H1 (cell line): ENCODE measurements around the gene ADCY5. TPM values are rescaled to one million over a fixed set of nuclear protein-coding genes. Genes with fewer than 3 reads are reported as not detected.

Experiments
- CTCF ChIA-PET: fragments of 300-600 bp; sonication (Branson Sonifier 250); formaldehyde crosslinking; loops from one replicate; lab custom pipeline; 2021; ENCODE audit not compliant: partially characterized antibody; lab: Charles Lee
- POLR2A ChIA-PET: fragments of 300-600 bp; sonication (Branson Sonifier 250); formaldehyde crosslinking; loops from one replicate; lab custom pipeline; 2021; ENCODE audit warnings: inconsistent platforms; ENCODE audit not compliant: partially characterized antibody; lab: Charles Lee
- DNase-seq, 2 experiments: peaks; one replicate each; pipeline versions ENCODE4 v3.0.0 to v3.0.0-alpha.2; 2010 to 2022; ENCODE audit warnings: low spot score in 2 of 2, low read depth in 1 of 2, mixed read lengths in 1 of 2
- FAIRE-seq: peaks from 2 replicates; lab custom pipeline; 2011; peaks lifted over from hg19 to GRCh38; lab: Jason Lieb, UNC
- H2AFZ ChIP-seq: 2 replicates; pipeline ENCODE4 v1.8.1; 2012; ENCODE audit warnings: low read length, inconsistent platforms
- H2AK5ac ChIP-seq: 2 replicates; pipeline ENCODE4 v1.6.1; 2013; ENCODE audit warnings: low read depth, low read length
- H2BK120ac ChIP-seq: replicated peaks from 2 replicates; pipeline ENCODE3; 2013; ENCODE audit warnings: low read depth, low read length, inconsistent platforms
- H2BK12ac ChIP-seq: 2 replicates; pipeline ENCODE4 v1.6.1; 2013; ENCODE audit warnings: low read depth, low read length
- H2BK15ac ChIP-seq: 2 replicates; pipeline ENCODE4 v1.6.1; 2013; ENCODE audit warnings: low read length
- H2BK20ac ChIP-seq: 2 replicates; pipeline ENCODE4 v1.6.1; 2013; ENCODE audit warnings: low read length
- H2BK5ac ChIP-seq: 2 replicates; pipeline ENCODE4 v1.6.1; 2013; ENCODE audit warnings: low read depth, low read length
- H3K14ac ChIP-seq: 2 replicates; pipeline ENCODE4 v1.6.1; 2013; ENCODE audit warnings: inconsistent platforms; ENCODE audit not compliant: insufficient read length
- H3K18ac ChIP-seq: 2 replicates; pipeline ENCODE4 v1.6.1; 2013; ENCODE audit warnings: low read length; ENCODE audit errors: extremely low read depth
- H3K23ac ChIP-seq: 2 replicates; pipeline ENCODE4 v1.6.1; 2013; ENCODE audit warnings: inconsistent platforms; ENCODE audit not compliant: insufficient read length
- H3K23me2 ChIP-seq: 2 replicates; pipeline ENCODE4 v1.6.1; 2013; ENCODE audit warnings: low read depth, low read length
- H3K27ac ChIP-seq: 2 replicates; pipeline ENCODE4 v1.6.1; 2011; ENCODE audit warnings: low read depth, low read length, inconsistent platforms
- H3K27me3 ChIP-seq, 4 experiments: replicated peaks in 1 of 4; 1 replicate in 1 of 4; 2 replicates in 3 of 4; pipeline versions ENCODE4 v1.6.1 to v1.8.1; 2011 to 2013; ENCODE audit warnings: low read length in 3 of 4, mild to moderate bottlenecking in 3 of 4, inconsistent platforms in 2 of 4, mixed read lengths in 2 of 4, moderate library complexity in 1 of 4; ENCODE audit not compliant: control insufficient read depth in 3 of 4, insufficient read depth in 3 of 4; ENCODE audit errors: extremely low read depth in 1 of 4
- H3K36me3 ChIP-seq, 4 experiments: 2 replicates each; pipeline versions ENCODE4 v1.6.1 to v1.8.1; 2011 to 2013; ENCODE audit warnings: mild to moderate bottlenecking in 4 of 4, low read length in 3 of 4, moderate library complexity in 2 of 4, control low read depth in 1 of 4, inconsistent platforms in 1 of 4; ENCODE audit not compliant: insufficient read depth in 4 of 4, control insufficient read depth in 2 of 4
- H3K4ac ChIP-seq: replicated peaks from 2 replicates; pipeline ENCODE3; 2013; ENCODE audit warnings: low read length, low read depth, mixed read lengths, inconsistent platforms; ENCODE audit not compliant: insufficient read length
- H3K4me1 ChIP-seq, 4 experiments: replicated peaks in 1 of 4; 1 replicate in 1 of 4; 2 replicates in 3 of 4; pipeline versions ENCODE4 v1.6.1 to v1.8.1; 2011 to 2013; ENCODE audit warnings: low read length in 3 of 4, inconsistent platforms in 2 of 4, mixed read lengths in 1 of 4; ENCODE audit not compliant: insufficient read depth in 4 of 4, control insufficient read depth in 3 of 4
- H3K4me2 ChIP-seq, 2 experiments: 2 replicates each; pipeline versions ENCODE4 v1.6.1 to v1.8.1; 2011 to 2013; ENCODE audit warnings: low read depth in 2 of 2, low read length in 2 of 2, control low read depth in 1 of 2, inconsistent platforms in 1 of 2, mild to moderate bottlenecking in 1 of 2; ENCODE audit not compliant: insufficient read depth in 1 of 2
- H3K4me3 ChIP-seq, 4 experiments: fragments of 200-600, 300-600 bp in 1 of 4; sonication (generic), shearing (Covaris generic), sonication (Bioruptor Twin) in 1 of 4; 2 replicates each; pipeline versions ENCODE4 v1.5.1 to v1.8.1; 2011 to 2016; ENCODE audit warnings: low read length in 4 of 4, low read depth in 3 of 4, control low read depth in 2 of 4, inconsistent platforms in 2 of 4, mild to moderate bottlenecking in 2 of 4, mixed read lengths in 1 of 4, moderate library complexity in 1 of 4; ENCODE audit not compliant: insufficient read depth in 2 of 4; ENCODE audit errors: extremely low read depth in 1 of 4
- H3K56ac ChIP-seq: replicated peaks from 2 replicates; pipeline ENCODE3; 2013; ENCODE audit warnings: low read depth, mild to moderate bottlenecking, mixed read lengths, low read length, inconsistent platforms; ENCODE audit not compliant: insufficient read length
- H3K79me1 ChIP-seq: 2 replicates; pipeline ENCODE4 v1.6.1; 2013; ENCODE audit warnings: low read depth, low read length, control low read depth
- H3K79me2 ChIP-seq, 2 experiments: 2 replicates each; pipeline versions ENCODE4 v1.6.1 to v1.8.1; 2012 to 2013; ENCODE audit warnings: low read length in 2 of 2, mild to moderate bottlenecking in 2 of 2, inconsistent platforms in 1 of 2; ENCODE audit not compliant: insufficient read depth in 2 of 2, control insufficient read depth in 1 of 2
- H3K9ac ChIP-seq, 4 experiments: replicated peaks in 1 of 4; 1 replicate in 1 of 4; 2 replicates in 3 of 4; pipeline versions ENCODE4 v1.6.1 to v1.8.1; 2011 to 2013; ENCODE audit warnings: low read depth in 3 of 4, low read length in 3 of 4, control low read depth in 2 of 4, mild to moderate bottlenecking in 2 of 4, moderate library complexity in 2 of 4, inconsistent platforms in 1 of 4; ENCODE audit errors: extremely low read depth in 1 of 4
- H3K9me3 ChIP-seq, 2 experiments: 2 replicates each; pipeline versions ENCODE4 v1.6.1 to v1.8.1; 2012 to 2013; ENCODE audit warnings: mild to moderate bottlenecking in 2 of 2, moderate library complexity in 2 of 2, control low read depth in 1 of 2, inconsistent platforms in 1 of 2, low read depth in 1 of 2, low read length in 1 of 2, mixed read lengths in 1 of 2; ENCODE audit not compliant: insufficient read depth in 2 of 2
- H4K20me1 ChIP-seq, 2 experiments: replicated peaks in 1 of 2; 2 replicates each; pipeline versions ENCODE3 to v1.8.1; 2011 to 2013; ENCODE audit warnings: inconsistent platforms in 2 of 2, low read length in 2 of 2, mild to moderate bottlenecking in 1 of 2; ENCODE audit not compliant: insufficient read depth in 2 of 2, control insufficient read depth in 1 of 2
- H4K5ac ChIP-seq: 2 replicates; pipeline ENCODE4 v1.6.1; 2013; ENCODE audit warnings: low read length, low read depth, mixed read lengths, inconsistent platforms; ENCODE audit not compliant: insufficient read length
- H4K8ac ChIP-seq: 2 replicates; pipeline ENCODE4 v1.8.0; 2013; ENCODE audit warnings: mild to moderate bottlenecking, moderate library complexity, low read length, inconsistent platforms; ENCODE audit not compliant: insufficient read depth; ENCODE audit errors: extremely low read depth
- H4K91ac ChIP-seq: replicated peaks from 2 replicates; pipeline ENCODE3; 2013; ENCODE audit warnings: low read length, mixed read lengths, inconsistent platforms; ENCODE audit not compliant: insufficient read length
- ASH2L ChIP-seq: fragments of 200-600, 300-600 bp; sonication (generic); IDR thresholded peaks from one replicate; pipeline ENCODE4 v1.7.1; 2017; ENCODE audit warnings: low read length
- E2F6 ChIP-seq: IDR thresholded peaks from 2 replicates; pipeline ENCODE4 v1.6.1; 2012; ENCODE audit warnings: inconsistent platforms
- EZH2 ChIP-seq: fragments of 200-600 bp; sonication (generic); IDR thresholded peaks from 2 replicates; pipeline ENCODE4 v1.7.1; 2012; ENCODE audit warnings: low read depth, mild to moderate bottlenecking, moderate library complexity, low read length, inconsistent platforms; ENCODE audit not compliant: severe bottlenecking
- MAX ChIP-seq: IDR thresholded peaks from 2 replicates; pipeline ENCODE4 v1.6.1; 2012; ENCODE audit warnings: inconsistent platforms
- RNF2 ChIP-seq: fragments of 200-900, 300-1000 bp; sonication (generic); IDR thresholded peaks from 2 replicates; pipeline ENCODE4 v1.7.1; 2016; ENCODE audit warnings: borderline replicate concordance, low read depth, mild to moderate bottlenecking, antibody characterized with exemption, low read length; ENCODE audit not compliant: poor library complexity, severe bottlenecking; ENCODE audit errors: missing control alignments
- SP4 ChIP-seq: IDR thresholded peaks from 2 replicates; pipeline ENCODE4 v1.6.1; 2012; ENCODE audit warnings: low read length, inconsistent platforms
- SRF ChIP-seq: IDR thresholded peaks from 2 replicates; pipeline ENCODE4 v1.6.1; 2011; ENCODE audit warnings: mild to moderate bottlenecking, low read depth, low read length, moderate library complexity
- SUZ12 ChIP-seq: fragments of 200-600 bp; sonication (generic); IDR thresholded peaks from 2 replicates; pipeline ENCODE4 v1.6.1; 2012; ENCODE audit warnings: mild to moderate bottlenecking, inconsistent platforms, low read length, moderate library complexity, mixed read lengths
- WGBS, 2 experiments: shearing (Covaris generic) in 1 of 2; methylation state at CpG; one replicate each; pipeline versions ENCODE4 v1.1.6 to v1.1.7; 2013 to 2015; ENCODE audit warnings: low lambda C conversion rate in 2 of 2, mixed read lengths in 2 of 2, inconsistent platforms in 1 of 2, low coverage in 1 of 2, missing lambda C conversion rate in 1 of 2; ENCODE audit not compliant: insufficient replicate concordance in 2 of 2, insufficient coverage in 1 of 2, insufficient read length in 1 of 2; ENCODE audit errors: extremely low coverage in 1 of 2, missing lambda C conversion rate in 1 of 2; 5-methylcytosine and 5-hydroxymethylcytosine counted together
- long read RNA-seq, 2 experiments: library from RNA in 1 of 2; library from capped mRNA in 1 of 2; stranded (forward); transcript quantifications; one replicate each; pipeline ENCODE4 v2.0.0, GENCODE V29; 2021; ENCODE audit warnings: inconsistent platforms in 1 of 2
- polyA minus RNA-seq, 3 experiments: library from RNA; depleted of rRNA, polyadenylated mRNA; stranded (reverse); fragments of >200 nt; gene quantifications; 1 replicate in 2 of 3; 2 replicates in 1 of 3; pipeline ENCODE4 v1.2.3, GENCODE V29; 2011
- polyA plus RNA-seq, 7 experiments: library from polyadenylated mRNA; depleted of rRNA in 3 of 7; stranded (reverse) in 5 of 7; unstranded in 2 of 7; fragments of >200 nt in 5 of 7; fragments of 200-250 nt in 2 of 7; gene quantifications; 1 replicate in 5 of 7; 2 replicates in 1 of 7; 4 replicates in 1 of 7; pipeline versions ENCODE4 v1.2.1 to v1.2.3, GENCODE V29; 2011 to 2013; ENCODE audit warnings: missing spikeins in 2 of 7, mixed read lengths in 2 of 7
- total RNA-seq: library from RNA; stranded (reverse); fragmentation: NEBNext Ultra II Directional; extraction: Animal tissue kit (Norgen Biotek cat#: 25700); gene quantifications from 2 replicates; pipeline ENCODE4 v1.2.1, GENCODE V29; 2021

Gene ADCY5
- 18.5 and 18.9 TPM in 2 replicates for total RNA-seq
- 40.8 and 48.9 TPM in 2 replicates for polyA plus RNA-seq (2011; rRNA removed)
- polyA plus RNA-seq (2011; cell fraction: cytosol; rRNA removed) = 42.8 TPM
- polyA plus RNA-seq (2011; cell fraction: nucleus; rRNA removed) = 59.3 TPM
- polyA plus RNA-seq (2012, experiment 1 of 2) = 14.2 to 20.7 TPM (median 17.8 TPM) in 4 replicates
- polyA plus RNA-seq (2012, experiment 2 of 2) = 7.2 TPM
- polyA plus RNA-seq (2013, experiment 1 of 2) = 10.6 TPM
- polyA plus RNA-seq (2013, experiment 2 of 2) = 12.4 TPM
- 32.7 and 60.1 TPM in 2 replicates for polyA minus RNA-seq (2011; rRNA and poly(A)+ RNA removed)
- polyA minus RNA-seq (2011; cell fraction: cytosol; rRNA and poly(A)+ RNA removed) = 40.9 TPM
- 61.4 TPM for polyA minus RNA-seq (2011; cell fraction: nucleus; rRNA and poly(A)+ RNA removed)
- long read RNA-seq, experiment 1, partial matches to known transcripts = 1 of 17 reads
- long read RNA-seq, experiment 1, other reads (novel, unspliced or antisense) = 16 of 17 reads
- long read RNA-seq, experiment 2, partial matches to known transcripts = 2 of 15 reads
- long read RNA-seq, experiment 2, other reads (novel, unspliced or antisense) = 13 of 15 reads

- peaks cover 11 to 39% (median 28%) of the 10 kb centered on the region in 4 experiments for H3K27me3 ChIP-seq
- WGBS, 2 experiments = 3% methylated on average over 35 of the region's 67 CpGs; no CpG with 5 or more reads in 1 of the 2 experiments
- POLR2A ChIA-PET = interaction anchor here (1.1 to 2.2 kb wide), 5 partner anchors 10 to 134 kb away, joined by 3 to 7 read pairs (median 6); no protein-coding TSS in a partner anchor
- FAIRE-seq (no peak), DNase-seq (peak in 1 of 2 experiments; percentile 76)
- peaks cover 0 to 12% (median 3%) of the 10 kb centered on the region in 4 experiments; a peak in 6 of 7 replicates for H3K4me1 ChIP-seq
- no peak within 1 kb of the TSS; the same call in 1 of the 2 replicates for H2AFZ ChIP-seq
- no peaks in the 10 kb centered on the region for H3K79me1 ChIP-seq
- H2AK5ac ChIP-seq = no peak within 1 kb of the TSS
- CTCF ChIA-PET = interaction anchor here (0.6 to 5.0 kb wide), 26 partner anchors 11 to 422 kb away, joined by 3 to 35 read pairs (median 5); partner anchors contain the start of gene SEMA5B
- no peak within 1 kb of the TSS for H3K4ac ChIP-seq
- peak within 1 kb of the TSS; percentile 62 to 81 for H3K4me2 ChIP-seq
- no peak within 1 kb of the TSS for H3K14ac ChIP-seq
- no peak within 1 kb of the TSS; the same call in 1 of the 2 replicates for H3K18ac ChIP-seq
- H3K23me2 ChIP-seq = peaks cover 10% of the 10 kb centered on the region; the same call in 1 of the 2 replicates
- peak within 1 kb of the TSS; percentile 43; the same call in 1 of the 2 replicates for H2BK12ac ChIP-seq
- H2BK5ac ChIP-seq = no peak within 1 kb of the TSS
- no peak within 1 kb of the TSS for H3K23ac ChIP-seq
- H3K27ac ChIP-seq = no peak within 1 kb of the TSS
- H4K20me1 ChIP-seq = peaks cover 2 to 4% of the 10 kb centered on the region in 2 experiments
- peak within 1 kb of the TSS in 1 of 4 experiments; percentile 36; a peak in 1 of 7 replicates for H3K9ac ChIP-seq
- H4K8ac ChIP-seq = peak within 1 kb of the TSS; percentile 53; the same call in 1 of the 2 replicates
- no peak within 1 kb of the TSS for H4K91ac ChIP-seq
- no peak within 1 kb of the TSS for H3K56ac ChIP-seq
- peaks cover 0 to 2% (median 0%) of the 10 kb centered on the region in 4 experiments; a peak in 1 of 8 replicates for H3K36me3 ChIP-seq
- H3K4me3 ChIP-seq = peak within 1 kb of the TSS; percentile 53 to 73 (median 63)
- no peaks in the 10 kb centered on the region for H3K9me3 ChIP-seq
- no peak within 1 kb of the TSS for H2BK15ac ChIP-seq
- H2BK120ac ChIP-seq = no peak within 1 kb of the TSS
- H2BK20ac ChIP-seq = no peak within 1 kb of the TSS
- no peaks in the 10 kb centered on the region for H3K79me2 ChIP-seq
- H4K5ac ChIP-seq = no peak within 1 kb of the TSS
- TF ChIP-seq E2F6 = peak; percentile 84
- TF ChIP-seq RNF2 = peak; percentile 52
- peak; percentile 66 for TF ChIP-seq SUZ12
- TF ChIP-seq MAX = peak; percentile 94
- no peak for TF ChIP-seq SRF
- TF ChIP-seq EZH2 = peak; percentile 26
- TF ChIP-seq ASH2L = peak; percentile 57
- TF ChIP-seq SP4 = no peak
Observed at GRCh38 chr3:123448536-123449101, at the start of gene ADCY5. TSS of gene ADCY5 (minus strand) at chr3:123449090. CDS start at chr3:123448545, 545 bp downstream.
